ENCODE measurements around the gene CDKAL1. TPM values are rescaled to one million over a fixed set of nuclear protein-coding genes. Genes with fewer than 3 reads are reported as not detected.

CDKAL1 gene
- total and polyA plus RNA-seq, 9 of the 15 experiments (the other 6 are each of a cell fraction or from before 2014, with no cell fraction given): 11.2 to 36.3 (median 20.1) TPM

DNA sequence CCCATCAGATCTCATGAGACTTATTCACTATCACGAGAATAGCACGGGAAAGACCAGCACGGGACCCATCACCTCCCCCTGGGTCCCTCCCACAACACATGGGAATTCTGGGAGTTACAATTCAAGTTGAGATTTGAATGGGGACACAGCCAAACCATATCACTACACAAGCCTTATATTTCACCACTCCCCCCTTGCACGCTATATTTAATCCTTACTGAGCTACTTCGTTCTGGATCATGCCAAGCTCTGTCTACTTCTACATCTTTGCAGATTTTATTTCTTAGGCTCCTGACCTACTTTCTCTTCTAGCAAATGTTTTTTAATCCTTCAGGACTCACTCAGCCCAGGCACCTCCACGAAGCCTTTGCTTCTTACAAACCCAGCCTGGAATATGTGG lies 606.7 kb downstream of the CDKAL1 start (continued):
- TF ChIP-seq, protein P1, sequence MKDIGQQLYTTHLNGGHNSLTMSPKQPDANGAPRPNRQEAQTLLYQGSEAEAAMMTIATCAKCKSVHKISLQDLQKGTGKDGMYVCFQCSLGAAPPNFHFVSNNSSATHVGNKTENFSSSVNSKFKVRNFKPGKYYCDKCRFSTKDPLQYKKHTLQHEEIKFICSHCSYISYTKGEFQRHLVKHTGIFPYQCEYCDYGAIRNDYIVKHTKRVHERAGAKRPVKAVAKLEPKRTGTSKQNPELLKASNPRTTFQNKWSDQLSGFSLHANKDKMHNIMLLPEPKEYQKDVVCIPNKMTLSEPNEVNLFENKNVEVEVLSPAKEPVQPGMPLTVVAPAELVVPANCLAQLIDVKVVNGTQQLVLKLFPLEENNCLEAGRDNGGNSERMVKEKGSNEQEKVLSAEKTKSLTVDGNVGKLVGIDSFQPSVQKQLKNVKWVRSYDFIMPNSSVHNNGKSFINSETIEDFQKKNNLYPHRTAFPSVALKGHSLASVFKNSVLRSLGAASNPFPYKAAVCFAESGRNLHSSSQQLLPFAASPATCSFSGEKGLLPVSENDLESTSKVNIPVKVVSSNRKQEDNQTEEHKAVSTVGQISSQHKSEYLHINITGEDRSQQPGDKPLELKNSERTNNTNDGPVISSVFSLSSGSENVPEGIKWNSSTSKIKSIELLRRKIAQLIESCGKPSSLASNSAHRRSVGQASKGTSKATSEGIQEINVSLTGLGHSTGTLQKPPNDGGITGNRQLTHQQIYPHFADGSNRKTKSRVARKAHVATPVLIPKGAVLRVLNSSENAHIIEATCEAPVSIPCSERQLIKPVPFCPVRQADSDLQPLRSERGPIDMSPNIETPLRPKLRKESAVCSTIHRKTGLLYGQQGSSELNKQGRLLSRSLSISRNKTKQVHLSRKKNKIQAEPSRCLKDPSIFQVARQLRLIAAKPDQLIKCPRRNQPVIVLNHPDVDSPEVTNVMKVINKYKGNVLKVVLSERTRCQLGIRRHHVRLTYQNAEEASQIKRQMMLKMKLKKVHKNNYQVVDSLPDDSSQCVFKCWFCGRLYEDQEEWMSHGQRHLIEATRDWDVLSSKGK (CRISPR knock-in tag; IDR thresholded peaks at IDR 0.05): no peak
- no peak for TF ChIP-seq PURB (CRISPR knock-in tag; IDR thresholded peaks at IDR 0.05; ENCODE audit: low read depth)

DNA sequence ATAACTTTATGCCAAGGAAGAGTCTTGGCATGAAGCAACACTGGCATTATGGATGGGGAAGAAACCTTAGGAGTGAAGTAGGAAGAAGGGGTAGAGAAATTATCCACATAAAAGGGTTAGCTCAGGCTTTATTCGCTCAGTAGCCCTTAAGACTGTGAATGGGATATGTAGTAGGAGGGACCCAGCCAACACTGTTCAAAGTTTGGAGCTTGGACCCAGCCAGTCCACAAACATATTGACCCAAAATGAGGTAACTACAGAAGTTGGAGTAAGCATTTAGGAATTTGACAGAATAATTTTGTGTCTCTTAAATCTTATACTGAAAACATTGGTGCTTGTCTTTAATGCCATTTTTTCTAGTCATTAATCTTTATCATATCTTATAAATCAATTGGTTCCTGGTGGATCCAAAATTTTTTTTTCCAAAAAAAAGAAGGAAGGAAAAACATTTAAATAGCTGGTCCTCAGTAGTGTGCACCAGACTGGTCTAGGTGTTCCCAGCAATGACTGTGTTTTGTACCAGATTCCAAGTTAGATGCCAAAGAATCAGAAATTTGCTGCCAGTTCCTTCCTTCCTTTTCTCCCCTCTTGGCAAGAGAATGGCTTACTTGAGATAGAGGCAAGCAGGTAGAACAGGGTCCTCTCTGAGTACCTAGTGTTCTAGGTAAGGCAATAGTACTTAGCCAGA lies 607.5 kb downstream of the CDKAL1 start:
- H3K4me1 ChIP-seq (replicated peaks in 1 of 2; ENCODE audit: control insufficient read depth in 2 of 2, insufficient read depth in 2 of 2, low read length in 2 of 2): no peaks in the 10 kb centered on the region
- intact Hi-C loops (cut with micrococcal nuclease) (no loop called here), in situ Hi-C loops (cut with MboI) (no loop called here)
- TF ChIP-seq, protein P2, sequence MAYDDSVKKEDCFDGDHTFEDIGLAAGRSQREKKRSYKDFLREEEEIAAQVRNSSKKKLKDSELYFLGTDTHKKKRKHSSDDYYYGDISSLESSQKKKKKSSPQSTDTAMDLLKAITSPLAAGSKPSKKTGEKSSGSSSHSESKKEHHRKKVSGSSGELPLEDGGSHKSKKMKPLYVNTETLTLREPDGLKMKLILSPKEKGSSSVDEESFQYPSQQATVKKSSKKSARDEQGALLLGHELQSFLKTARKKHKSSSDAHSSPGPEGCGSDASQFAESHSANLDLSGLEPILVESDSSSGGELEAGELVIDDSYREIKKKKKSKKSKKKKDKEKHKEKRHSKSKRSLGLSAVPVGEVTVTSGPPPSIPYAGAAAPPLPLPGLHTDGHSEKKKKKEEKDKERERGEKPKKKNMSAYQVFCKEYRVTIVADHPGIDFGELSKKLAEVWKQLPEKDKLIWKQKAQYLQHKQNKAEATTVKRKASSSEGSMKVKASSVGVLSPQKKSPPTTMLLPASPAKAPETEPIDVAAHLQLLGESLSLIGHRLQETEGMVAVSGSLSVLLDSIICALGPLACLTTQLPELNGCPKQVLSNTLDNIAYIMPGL (CRISPR knock-in tag; IDR thresholded peaks at IDR 0.05): no peak
- TF ChIP-seq ZNF146 (CRISPR knock-in tag; IDR thresholded peaks at IDR 0.05; ENCODE audit: unreplicated experiment) (no peak), FOXK2 (conservative IDR thresholded peaks at IDR 0.05 in 1 of 2, IDR thresholded peaks at IDR 0.05 in 1 of 2; ENCODE audit: low read depth in 2 of 2) (no peak)
- ChIA-PET CTCF (ENCODE audit: low intra/inter-chr PET ratio) (no interaction called here), POLR2A (no interaction called here)
- no peak overlapping the region for H3K4me2 ChIP-seq (ENCODE audit: insufficient read depth, low read length)
- no peak overlapping the region for H3K4me3 ChIP-seq
- no peaks in the 10 kb centered on the region for H4K20me1 ChIP-seq (replicated peaks; ENCODE audit: control insufficient read depth, insufficient read depth, low read length)
- no peaks in the 10 kb centered on the region for H3K9me1 ChIP-seq (ENCODE audit: control insufficient read depth, insufficient read depth, low read length)
- H3K9ac ChIP-seq (ENCODE audit: insufficient read depth in 1 of 2, low read depth in 2 of 2, low read length in 2 of 2): no peak overlapping the region
- no peaks in the 10 kb centered on the region for H3K27me3 ChIP-seq (ENCODE audit: control insufficient read depth in 2 of 2, insufficient read depth in 2 of 2, low read length in 2 of 2)
- H3K27ac ChIP-seq (ENCODE audit: extremely low read depth, low read depth, low read length): no peak overlapping the region
- H2AFZ ChIP-seq (ENCODE audit: low read depth, low read length): no peak overlapping the region
- no peaks in the 10 kb centered on the region for H3K9me3 ChIP-seq (replicated peaks; ENCODE audit: control insufficient read depth, insufficient read depth, low read depth, low read length)
- H3K79me2 ChIP-seq (ENCODE audit: control insufficient read depth, insufficient read depth, low read length): no peaks in the 10 kb centered on the region
- no peaks in the 10 kb centered on the region for H3K36me3 ChIP-seq (ENCODE audit: control insufficient read depth, insufficient read depth, low read length)
- WGBS (ENCODE audit: insufficient coverage, low coverage, missing lambda C conversion rate): 50% methylated on average over 1 of the region's 1 CpG
- no peak for FAIRE-seq
- no TSS peak for BruUV-seq (replicated peaks)
- DNase-seq (ENCODE audit: extremely low read depth in 1 of 4, low spot score in 3 of 4): no peak
- no peak for ATAC-seq

Data from K562 (cell line).